Nephron progenitor cell (in vitro differentiated cells): Measurements from ENCODE around the gene SP6.

Experiments
- DNase-seq: peaks from one replicate; pipeline ENCODE4 v3.0.0; 2021
- H3K27ac Mint-ChIP-seq: 2 replicates; pipeline ENCODE4 v1.8.0; 2021; ENCODE audit warnings: mild to moderate bottlenecking, moderate library complexity, mixed read lengths
- H3K27me3 Mint-ChIP-seq: 2 replicates; pipeline ENCODE4 v1.8.0; 2021; ENCODE audit warnings: mild to moderate bottlenecking, low read depth, mixed read lengths; ENCODE audit not compliant: poor library complexity
- H3K36me3 Mint-ChIP-seq: 2 replicates; pipeline ENCODE4 v1.8.0; 2021; ENCODE audit warnings: low read depth, mixed read lengths
- H3K4me1 Mint-ChIP-seq: 2 replicates; pipeline ENCODE4 v1.8.0; 2021; ENCODE audit warnings: mixed read lengths
- H3K4me3 Mint-ChIP-seq: 2 replicates; pipeline ENCODE4 v1.8.0; 2021; ENCODE audit warnings: mild to moderate bottlenecking, moderate library complexity, mixed read lengths
- H3K9me3 Mint-ChIP-seq: 2 replicates; pipeline ENCODE4 v1.8.0; 2021; ENCODE audit warnings: mild to moderate bottlenecking, moderate library complexity, mixed read lengths
- TF ChIP-seq, protein P1 (sequence below): fragments of 200-600 bp; sonication (generic); IDR thresholded peaks from 2 replicates; pipeline ENCODE4 v1.5.0; 2021; ENCODE audit warnings: antibody characterized with exemption

SP6 gene

DNA sequence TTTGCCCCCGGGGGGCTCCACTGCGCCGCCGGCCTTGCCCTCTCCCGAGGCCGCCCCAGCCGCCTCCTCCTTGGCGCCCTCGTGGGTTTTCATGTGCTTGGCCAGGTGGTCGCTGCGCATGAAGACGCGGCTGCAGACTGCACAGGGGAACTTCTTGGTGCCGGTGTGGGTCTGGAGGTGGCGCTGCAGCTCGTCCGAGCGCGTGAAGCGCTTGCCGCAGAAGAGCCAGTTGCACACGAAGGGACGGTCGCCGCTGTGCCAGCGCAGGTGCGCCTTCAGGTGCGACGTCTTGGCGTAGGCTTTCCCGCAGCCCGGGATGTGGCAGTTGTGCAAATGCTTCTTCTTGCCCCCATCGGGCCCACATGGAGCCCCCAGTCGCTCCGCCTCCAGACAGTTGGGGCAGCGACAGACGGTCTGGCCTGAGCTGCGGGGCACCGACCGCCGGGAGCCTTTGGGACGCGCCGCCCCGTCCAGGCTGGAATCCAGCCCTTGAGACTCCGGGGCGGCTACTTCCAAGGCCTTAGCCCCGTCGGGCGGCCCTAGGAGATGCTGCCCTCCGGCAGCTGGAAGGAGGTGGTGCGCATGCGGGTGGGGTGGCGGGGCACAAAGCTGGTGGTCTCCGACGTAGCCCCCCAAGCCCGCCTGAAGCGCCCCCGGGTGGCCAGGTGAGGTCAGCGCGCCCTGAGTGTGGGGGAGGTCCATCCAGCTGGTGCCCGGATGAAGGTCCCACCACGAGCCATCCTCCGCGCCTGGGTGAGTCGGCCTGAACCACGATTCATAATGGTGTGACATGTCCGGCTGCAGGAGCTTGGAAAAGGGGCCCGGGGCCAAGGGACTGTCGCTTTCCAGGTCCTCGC lies 3.4 kb downstream of the SP6 start:
- DNase-seq: peak; percentile 58
- Mint-ChIP-seq H3K4me1 (peaks cover 74% of the 10 kb centered on the region), H3K27me3 (peaks cover 51% of the 10 kb centered on the region), H3K36me3 (no peaks in the 10 kb centered on the region), H3K27ac (no peak overlapping the region), H3K9me3 (no peaks in the 10 kb centered on the region), H3K4me3 (peak overlapping the region; percentile 73)
- TF ChIP-seq, protein P1, sequence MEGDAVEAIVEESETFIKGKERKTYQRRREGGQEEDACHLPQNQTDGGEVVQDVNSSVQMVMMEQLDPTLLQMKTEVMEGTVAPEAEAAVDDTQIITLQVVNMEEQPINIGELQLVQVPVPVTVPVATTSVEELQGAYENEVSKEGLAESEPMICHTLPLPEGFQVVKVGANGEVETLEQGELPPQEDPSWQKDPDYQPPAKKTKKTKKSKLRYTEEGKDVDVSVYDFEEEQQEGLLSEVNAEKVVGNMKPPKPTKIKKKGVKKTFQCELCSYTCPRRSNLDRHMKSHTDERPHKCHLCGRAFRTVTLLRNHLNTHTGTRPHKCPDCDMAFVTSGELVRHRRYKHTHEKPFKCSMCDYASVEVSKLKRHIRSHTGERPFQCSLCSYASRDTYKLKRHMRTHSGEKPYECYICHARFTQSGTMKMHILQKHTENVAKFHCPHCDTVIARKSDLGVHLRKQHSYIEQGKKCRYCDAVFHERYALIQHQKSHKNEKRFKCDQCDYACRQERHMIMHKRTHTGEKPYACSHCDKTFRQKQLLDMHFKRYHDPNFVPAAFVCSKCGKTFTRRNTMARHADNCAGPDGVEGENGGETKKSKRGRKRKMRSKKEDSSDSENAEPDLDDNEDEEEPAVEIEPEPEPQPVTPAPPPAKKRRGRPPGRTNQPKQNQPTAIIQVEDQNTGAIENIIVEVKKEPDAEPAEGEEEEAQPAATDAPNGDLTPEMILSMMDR: peak; percentile 34

DNA sequence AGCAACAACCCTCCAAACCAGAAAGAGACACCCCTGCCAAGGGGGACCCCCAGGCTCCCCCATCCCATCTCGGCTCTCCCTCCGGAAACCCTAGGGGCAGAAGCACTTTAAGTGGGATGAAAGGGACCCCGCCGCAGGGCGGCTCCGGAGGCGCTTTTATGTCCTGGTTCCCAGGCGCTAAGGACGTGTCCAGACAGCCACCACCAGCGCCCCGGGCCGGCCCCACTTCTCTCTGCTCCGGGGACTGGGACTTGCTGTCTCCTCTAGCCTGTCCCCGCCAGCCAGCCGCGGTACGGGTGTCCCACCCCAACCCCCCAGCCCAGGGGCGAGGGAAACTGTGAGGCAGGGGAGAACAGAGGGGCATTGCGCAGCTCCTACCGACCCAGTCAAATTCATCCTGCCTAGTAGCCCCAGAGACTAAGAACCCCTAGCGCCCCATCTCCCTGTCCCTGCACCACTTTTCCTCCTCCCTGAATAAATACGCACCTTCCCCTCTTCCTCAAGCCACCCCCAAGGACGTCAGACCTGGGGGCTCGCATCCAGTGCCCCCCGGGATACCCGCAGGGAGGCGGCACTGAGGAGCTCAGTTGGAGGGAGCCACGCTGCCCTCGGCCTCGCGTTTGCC lies 4.1 kb downstream of the SP6 start:
- Mint-ChIP-seq H3K4me3 (peak overlapping the region; percentile 73), H3K4me1 (peaks cover 74% of the 10 kb centered on the region), H3K9me3 (no peaks in the 10 kb centered on the region), H3K27ac (no peak overlapping the region), H3K36me3 (no peaks in the 10 kb centered on the region), H3K27me3 (peaks cover 43% of the 10 kb centered on the region)
- peak; percentile 66 for DNase-seq
- TF ChIP-seq, protein P1: no peak

DNA sequence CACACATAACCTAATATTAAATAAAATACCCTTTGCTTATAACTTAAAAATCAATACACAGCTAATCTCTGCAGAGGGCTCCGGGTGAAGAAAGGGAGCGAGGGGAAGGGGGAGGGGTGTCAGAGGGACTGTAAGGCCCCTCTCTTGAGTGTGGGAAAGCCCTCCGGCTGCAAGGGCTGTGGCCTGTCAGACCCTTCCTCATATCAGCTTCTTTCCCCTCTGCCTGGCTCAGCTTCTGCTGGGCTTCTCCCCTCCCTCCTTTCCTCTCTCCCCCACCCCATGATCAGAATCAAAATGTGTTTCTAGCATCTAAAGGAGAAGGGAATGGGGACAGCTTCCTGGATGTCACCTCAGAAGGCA lies 5.3 kb downstream of the SP6 start:
- Mint-ChIP-seq H3K27me3 (peaks cover 37% of the 10 kb centered on the region), H3K36me3 (no peaks in the 10 kb centered on the region), H3K4me1 (peaks cover 79% of the 10 kb centered on the region), H3K4me3 (peak overlapping the region; percentile 34), H3K27ac (no peak overlapping the region), H3K9me3 (no peaks in the 10 kb centered on the region)
- no peak for DNase-seq
- TF ChIP-seq, protein P1: no peak

DNA sequence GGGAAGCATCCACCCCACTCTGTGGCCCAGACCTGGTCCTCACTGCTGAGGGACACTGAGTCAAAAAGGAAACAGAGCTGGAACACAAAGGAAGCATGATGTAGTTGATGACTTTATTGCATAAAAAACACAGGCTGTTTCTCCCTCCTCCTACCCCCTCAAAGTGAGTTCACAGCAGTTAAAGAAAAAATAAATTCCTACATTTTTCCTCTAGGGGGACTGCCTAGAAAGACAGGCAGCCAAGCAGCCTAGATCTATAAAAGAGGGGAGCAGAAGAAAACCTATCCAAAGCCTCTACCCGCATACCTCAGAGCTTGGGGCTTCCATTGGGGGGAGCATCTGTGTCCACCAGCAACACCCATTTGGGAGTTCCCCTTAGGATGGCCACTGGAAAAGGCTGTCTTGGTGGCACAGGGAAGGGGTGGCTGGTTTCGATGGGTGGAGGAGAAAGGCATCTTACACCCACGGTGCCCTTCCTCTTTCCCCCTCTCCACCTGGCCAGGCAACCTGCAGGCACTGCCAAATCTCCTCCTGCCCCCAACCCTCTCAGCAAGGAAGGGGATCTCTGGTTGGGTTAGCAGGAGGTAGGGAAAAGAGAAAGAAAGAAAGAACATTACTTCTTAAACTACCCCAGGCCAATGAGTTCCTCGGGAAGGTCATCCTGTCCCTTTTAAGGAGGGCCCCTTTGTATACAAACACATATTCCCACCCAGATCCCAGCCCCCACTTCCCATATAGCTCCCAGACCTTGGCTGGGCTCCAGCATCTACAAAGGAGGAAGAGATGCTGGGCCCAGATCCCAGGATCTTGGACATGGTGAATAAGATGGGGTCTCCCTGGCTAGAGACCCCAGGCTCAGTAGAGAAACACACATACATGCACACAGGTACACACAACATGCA lies 5.9 kb downstream of the SP6 start:
- no peak for DNase-seq
- TF ChIP-seq, protein P1: peak; percentile 39
- Mint-ChIP-seq H3K9me3 (no peaks in the 10 kb centered on the region), H3K27me3 (peaks cover 32% of the 10 kb centered on the region), H3K4me1 (peaks cover 79% of the 10 kb centered on the region), H3K36me3 (no peaks in the 10 kb centered on the region), H3K27ac (no peak overlapping the region), H3K4me3 (peak overlapping the region; percentile 34)

DNA sequence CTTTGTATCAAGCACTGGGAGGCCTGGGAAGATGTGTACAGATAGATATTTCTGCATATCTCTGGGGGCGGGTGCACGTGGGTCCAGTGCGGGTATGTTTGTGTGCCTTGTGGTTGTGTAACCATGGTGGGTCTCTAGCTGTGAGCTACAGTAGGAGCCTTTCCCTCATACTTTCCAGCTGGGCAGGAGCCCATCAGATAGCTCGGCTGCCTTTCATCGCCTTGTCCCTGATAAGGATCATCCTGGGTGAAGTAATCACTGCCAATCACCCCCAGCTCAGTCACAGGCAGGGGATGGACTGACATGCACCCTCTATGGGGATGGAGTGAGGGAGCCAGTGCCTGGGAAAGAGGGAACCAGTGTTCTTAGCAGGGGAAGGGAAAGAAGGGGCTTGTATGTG lies 6.7 kb downstream of the SP6 start:
- Mint-ChIP-seq H3K9me3 (no peaks in the 10 kb centered on the region), H3K36me3 (no peaks in the 10 kb centered on the region), H3K27ac (no peak overlapping the region), H3K4me1 (peaks cover 79% of the 10 kb centered on the region), H3K27me3 (peaks cover 24% of the 10 kb centered on the region), H3K4me3 (no peak overlapping the region)
- no peak for DNase-seq
- TF ChIP-seq, protein P1: no peak
